Upper lobe of left lung (tissue), 4 donors: ENCODE data around the gene ERMP1.

Experiments used
- EP300 ChIP-seq, 4 donors: sonication (generic); formaldehyde crosslinking; IDR thresholded peaks; one replicate each; pipeline ENCODE4 v1.5.1; 2017; ENCODE audit warnings: antibody characterized with exemption in 4 of 4, control low read depth in 2 of 4
- TF ChIP-seq, protein P1 (sequence below), 6 experiments: fragments of 450-650 bp in 4 of 6; fragments of 200-600 bp in 2 of 6; sonication (generic) in 2 of 6; IDR thresholded peaks; one replicate each; pipeline ENCODE4 v1.5.1; 2016 to 2019; ENCODE audit warnings: antibody characterized with exemption in 6 of 6

DNA sequence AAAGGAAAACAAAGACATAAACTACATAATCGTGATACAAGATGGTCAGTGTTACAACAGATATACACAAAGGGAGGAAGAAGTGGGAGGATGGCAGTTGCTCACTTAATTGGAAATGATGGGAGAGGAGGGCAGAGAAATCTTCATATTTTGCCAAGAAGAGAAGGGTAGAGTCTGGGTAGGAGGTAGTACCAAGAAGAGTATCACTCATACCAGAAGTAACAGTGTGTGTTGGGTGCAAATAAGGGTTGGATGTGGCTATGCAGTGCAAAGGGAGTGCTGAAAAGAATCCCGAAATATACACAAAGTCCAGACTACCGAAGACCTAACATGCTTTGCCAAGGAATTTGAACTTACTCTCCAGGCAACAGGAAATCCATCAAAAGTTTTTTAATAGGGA lies 41.0 kb downstream of the ERMP1 start:
- TF ChIP-seq, protein P1, sequence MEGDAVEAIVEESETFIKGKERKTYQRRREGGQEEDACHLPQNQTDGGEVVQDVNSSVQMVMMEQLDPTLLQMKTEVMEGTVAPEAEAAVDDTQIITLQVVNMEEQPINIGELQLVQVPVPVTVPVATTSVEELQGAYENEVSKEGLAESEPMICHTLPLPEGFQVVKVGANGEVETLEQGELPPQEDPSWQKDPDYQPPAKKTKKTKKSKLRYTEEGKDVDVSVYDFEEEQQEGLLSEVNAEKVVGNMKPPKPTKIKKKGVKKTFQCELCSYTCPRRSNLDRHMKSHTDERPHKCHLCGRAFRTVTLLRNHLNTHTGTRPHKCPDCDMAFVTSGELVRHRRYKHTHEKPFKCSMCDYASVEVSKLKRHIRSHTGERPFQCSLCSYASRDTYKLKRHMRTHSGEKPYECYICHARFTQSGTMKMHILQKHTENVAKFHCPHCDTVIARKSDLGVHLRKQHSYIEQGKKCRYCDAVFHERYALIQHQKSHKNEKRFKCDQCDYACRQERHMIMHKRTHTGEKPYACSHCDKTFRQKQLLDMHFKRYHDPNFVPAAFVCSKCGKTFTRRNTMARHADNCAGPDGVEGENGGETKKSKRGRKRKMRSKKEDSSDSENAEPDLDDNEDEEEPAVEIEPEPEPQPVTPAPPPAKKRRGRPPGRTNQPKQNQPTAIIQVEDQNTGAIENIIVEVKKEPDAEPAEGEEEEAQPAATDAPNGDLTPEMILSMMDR (IDR thresholded peaks at IDR 0.05) = no peak
- TF ChIP-seq EP300 (IDR thresholded peaks at IDR 0.05) = no peak
